Activated CD8-positive, alpha-beta memory T cell treated with anti-CD3 and anti-CD28 coated beads, Interleukin-2, amount 50 U/mL, for 1 hour (primary cell): ENCODE data around the gene LMNTD2.
A peak's percentile ranks its signal among the peaks of the same experiment; 100 is the strongest.
"Not testable (repeated sequence)": the region's sequence is repeated elsewhere in the genome, so short reads cannot be mapped to it uniquely, and the experiment has no call there.

ENCODE experiments used
- DNase-seq: peaks from one replicate; pipeline ENCODE4 v3.0.0-alpha.2; 2020; ENCODE audit errors: extremely low read depth

The LMNTD2 gene

DNA sequence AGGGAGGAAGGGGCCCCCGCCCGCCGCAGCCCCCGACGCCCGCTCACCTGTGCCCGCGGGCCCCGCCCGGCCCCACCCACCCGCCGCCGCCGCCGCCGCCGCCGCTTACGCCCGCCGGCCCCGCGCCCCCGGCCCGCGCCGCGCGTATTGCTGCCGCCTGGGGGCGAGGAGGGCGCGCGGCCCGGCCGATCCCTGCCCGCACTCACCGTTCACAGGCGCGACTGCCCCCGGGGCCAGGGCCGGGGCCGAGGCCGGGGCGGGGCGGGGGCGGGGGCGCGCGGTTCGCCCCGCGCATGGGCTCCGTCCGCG is 25.4 kb downstream of the LMNTD2 start:
- no peak for DNase-seq

GRCh38 chr11:534396-535209 is 25.9 kb downstream of the LMNTD2 start:
- no peak for DNase-seq

DNA sequence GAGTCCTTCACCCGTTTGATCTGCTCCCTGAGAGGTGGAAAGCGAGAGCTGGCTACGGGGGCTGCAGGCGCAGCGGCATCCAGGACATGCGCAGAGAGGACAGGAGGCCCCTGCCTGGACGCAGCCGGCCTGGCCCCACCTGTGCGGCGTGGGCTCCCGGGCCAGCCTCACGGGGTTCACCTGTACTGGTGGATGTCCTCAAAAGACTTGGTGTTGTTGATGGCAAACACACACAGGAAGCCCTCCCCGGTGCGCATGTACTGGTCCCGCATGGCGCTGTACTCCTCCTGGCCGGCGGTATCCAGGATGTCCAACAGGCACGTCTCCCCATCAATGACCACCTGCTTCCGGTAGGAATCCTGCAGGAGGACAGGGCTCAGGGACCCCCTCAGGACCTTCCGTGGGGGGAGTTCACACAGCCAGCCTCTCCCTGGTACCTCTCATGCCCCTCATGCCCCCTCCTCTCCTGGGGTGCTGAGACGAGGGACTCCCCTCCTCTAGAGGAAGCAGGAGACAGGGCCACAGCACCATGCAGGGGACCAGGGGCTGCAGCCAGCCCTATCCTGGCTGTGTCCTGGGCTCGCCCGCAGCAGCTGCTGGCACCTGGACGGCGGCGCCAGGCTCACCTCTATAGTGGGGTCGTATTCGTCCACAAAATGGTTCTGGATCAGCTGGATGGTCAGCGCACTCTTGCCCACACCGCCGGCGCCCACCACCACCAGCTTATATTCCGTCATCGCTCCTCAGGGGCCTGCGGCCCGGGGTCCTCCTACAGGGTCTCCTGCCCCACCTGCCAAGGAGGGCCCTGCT is 26.7 kb downstream of the LMNTD2 start:
- DNase-seq, result no peak

DNA sequence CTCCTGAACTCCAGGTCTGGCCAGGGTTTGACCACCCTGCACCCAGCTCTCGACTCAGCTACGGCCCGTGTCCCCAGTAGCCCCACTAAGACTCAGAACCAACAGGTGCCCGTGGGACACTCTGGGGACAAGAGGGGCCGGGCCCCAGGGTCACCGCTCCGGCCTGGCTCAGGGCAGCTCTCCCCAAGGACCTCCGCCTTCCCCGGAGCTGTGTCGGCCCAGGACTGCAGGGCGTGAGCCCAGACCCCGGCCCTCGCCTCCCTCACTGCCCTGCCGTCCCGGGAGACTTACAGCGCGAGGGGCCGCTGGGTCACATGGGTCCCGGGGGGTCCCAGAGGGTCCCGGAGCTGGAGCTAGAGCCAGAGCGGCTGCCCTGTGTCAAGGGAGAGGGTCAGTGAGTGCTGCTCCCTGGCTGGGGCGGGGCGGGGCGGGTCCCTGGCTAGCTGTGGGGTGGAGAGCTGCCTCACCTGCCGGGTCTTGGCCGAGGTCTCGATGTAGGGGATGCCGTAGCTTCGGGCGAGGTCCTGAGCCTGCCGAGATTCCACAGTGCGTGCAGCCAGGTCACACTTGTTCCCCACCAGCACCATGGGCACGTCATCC is 27.5 kb downstream of the LMNTD2 start:
- DNase-seq, result no peak

GRCh38 chr11:532527-532985 is 28.0 kb downstream of the LMNTD2 start:
- no peak for DNase-seq

GRCh38 chr11:531919-532526 is 28.5 kb downstream of the LMNTD2 start:
- DNase-seq, result no peak

DNA sequence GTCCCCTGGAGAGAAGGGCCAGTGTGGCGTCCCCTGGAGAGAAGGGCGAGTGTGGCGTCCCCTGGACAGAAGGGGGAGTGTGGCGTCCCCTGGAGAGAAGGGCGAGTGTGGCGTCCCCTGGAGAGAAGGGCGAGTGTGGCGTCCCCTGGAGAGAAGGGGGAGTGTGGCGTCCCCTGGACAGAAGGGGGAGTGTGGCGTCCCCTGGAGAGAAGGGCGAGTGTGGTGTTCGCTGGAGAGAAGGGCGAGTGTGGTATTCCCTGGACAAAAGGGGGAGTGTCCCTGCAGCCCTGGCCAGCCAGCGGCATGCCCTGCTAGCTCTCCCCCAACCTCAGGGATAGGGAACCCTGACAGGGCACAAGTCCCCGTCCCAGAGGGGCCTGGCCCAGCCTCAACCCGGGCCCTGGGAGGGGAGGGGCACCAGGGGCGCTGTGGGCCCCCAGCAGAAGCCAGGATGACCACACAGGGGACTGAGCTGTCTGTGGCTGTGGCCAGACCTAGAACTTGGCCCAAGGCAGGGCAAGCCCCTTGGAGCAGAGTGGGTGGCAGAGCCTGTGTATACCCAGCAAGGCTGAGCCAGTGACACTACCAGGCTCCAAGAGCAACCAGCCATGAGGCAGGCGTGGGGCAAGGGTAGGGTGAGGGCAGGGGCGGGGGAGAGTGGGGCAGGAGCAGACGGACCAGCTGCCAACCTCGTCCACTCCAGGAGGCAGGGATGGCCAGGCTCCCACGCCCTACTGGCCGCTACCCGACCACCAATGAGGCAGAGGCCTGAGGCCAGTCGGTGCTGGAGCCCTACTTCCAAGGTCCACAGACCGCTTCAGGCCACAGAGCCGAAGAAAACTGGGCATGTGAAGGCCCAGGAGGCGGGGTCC is 29.3 kb downstream of the LMNTD2 start:
- no peak for DNase-seq

DNA sequence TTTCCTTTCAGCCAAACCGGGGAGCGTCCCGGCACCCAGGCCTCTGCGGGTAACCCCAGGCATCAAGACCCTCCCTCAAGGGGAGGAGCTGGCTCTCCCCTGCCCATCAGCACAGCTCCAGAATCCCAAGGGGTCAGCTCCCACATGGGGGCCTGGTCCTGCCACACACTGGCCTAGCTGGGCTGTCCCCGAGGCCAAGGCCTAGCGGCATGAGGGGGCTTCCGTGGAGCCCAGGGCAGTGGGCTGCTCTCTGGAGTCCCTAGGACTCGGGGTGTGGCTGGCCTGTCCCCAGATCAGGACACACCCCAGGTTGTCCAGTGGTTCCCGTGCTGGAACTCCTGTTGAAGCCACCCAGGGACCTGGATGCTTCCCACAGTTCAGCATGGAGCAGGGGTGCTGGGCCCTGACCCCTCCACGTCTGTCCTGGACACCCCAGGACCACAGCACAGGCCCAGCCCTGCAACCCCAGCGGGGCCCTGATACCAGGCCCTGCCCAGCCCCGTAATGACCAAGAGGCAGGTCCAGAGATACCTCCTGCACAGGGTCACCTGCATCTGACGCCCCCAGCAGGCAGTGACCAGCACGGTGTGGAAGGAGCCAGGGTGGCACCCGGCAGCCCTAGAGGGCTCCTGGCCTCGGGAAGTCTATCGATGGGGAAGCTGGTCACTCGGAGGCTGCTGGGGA is 30.7 kb downstream of the LMNTD2 start:
- no peak for DNase-seq

- DNase-seq, result no peak
Observed at GRCh38 chr11:528815-529727, 31.5 kb downstream of the LMNTD2 start.

- no peak for DNase-seq
Observed at GRCh38 chr11:528166-528814, 32.2 kb downstream of the LMNTD2 start.

- DNase-seq, result no peak
Observed at GRCh38 chr11:526192-526591, 34.3 kb downstream of the LMNTD2 start.

DNA sequence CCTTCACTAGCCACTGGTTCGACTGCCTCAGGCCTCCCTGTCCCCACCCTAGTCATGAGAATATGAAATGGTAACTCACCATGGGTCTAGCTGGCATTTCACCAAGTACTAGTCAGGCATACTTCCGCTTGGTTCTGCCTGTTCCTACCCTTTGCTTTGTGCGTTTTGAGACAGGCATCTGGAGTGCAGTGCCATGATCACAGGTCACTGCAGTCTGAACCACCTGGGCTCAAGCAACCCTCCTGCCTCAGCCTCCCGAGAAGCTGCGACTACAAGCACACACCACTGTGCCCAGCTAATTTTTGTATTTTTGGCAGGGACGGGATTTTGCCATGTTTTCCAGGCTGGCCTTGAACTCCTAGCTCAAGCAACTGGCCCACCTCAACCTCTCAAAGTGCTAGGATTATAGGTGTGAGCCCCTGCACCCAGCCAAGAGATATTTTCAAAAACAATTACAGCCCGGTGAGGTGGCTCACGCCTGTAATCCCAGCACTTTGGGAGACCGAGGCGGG is 39.3 kb downstream of the LMNTD2 start:
- DNase-seq, result no peak

DNA sequence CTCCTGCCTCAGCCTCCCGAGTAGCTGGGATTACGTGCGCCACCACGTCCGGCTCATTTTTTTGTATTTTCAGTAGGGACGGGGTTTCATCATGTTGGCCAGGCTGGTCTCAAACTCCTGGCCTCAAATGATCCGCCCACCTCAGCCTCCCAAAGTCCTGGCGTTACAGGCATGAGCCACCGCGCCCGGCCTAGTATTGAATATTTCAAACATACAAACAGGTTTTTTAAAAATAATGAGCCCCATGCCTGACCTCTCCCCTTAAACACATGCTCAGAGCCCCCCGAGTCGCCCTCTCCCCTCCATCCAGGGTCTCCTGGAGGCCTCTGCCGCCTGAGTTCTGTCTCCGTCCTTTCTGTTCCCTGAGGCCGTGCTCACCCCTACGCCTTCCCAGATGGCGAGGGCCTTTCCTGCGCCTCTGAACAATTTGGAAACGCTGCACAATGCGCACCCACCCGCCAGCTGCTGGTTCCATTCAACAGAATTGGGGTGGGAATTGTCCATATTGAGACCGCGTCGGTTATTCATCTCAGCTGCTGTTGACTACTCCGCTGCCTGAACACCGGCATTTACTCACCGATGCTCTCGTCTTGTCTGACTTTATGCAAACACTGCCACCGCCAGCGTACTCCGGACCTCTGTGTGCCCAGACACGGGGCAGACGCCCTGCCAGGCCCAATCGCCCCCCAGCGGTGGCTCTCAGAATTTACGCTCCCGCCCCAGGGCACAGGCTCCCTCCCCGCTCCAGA is 39.9 kb downstream of the LMNTD2 start:
- no peak for DNase-seq

- peak; percentile 73 for DNase-seq
Observed at GRCh38 chr11:518463-519202, 41.9 kb downstream of the LMNTD2 start.

DNA sequence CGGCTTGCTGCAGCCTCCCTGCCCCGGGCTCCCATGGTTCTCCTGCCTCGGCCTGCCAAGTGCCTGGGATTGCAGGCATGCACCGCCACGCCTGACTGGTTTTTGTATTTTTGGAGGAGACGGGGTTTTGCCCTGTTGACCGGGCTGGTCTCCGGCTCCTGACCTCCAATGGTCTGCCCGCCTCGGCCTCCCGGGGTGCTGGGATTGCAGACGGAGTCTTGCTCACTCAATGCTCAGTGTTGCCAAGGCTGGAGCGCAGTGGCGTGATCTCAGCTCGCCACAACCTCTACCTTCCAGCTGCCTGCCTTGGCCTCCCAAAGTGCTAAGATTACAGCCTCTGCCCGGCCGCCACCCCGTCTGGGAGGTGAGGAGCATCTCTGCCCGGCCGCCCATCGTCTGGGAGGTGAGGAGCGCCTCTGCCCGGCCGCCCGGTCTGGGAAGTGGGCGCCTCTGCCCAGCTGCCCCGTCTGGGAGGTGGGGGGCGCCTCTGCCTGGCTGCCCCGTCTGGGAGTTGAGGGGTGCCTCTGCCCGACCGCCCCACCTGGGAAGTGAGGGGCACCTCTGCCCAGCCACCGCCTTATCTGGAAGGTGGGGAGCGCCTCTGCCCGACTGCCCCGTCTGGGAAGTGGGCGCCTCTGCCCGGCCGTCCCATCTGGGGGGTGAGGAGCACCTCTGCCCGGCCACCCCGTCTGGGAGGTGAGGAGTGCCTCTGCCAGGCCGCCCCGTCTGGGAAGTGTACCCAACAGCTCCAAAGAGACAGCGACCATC is 43.4 kb downstream of the LMNTD2 start:
- DNase-seq, result not testable (repeated sequence)

- DNase-seq, result no peak
Observed at GRCh38 chr11:516400-516799, 44.1 kb downstream of the LMNTD2 start.

DNA sequence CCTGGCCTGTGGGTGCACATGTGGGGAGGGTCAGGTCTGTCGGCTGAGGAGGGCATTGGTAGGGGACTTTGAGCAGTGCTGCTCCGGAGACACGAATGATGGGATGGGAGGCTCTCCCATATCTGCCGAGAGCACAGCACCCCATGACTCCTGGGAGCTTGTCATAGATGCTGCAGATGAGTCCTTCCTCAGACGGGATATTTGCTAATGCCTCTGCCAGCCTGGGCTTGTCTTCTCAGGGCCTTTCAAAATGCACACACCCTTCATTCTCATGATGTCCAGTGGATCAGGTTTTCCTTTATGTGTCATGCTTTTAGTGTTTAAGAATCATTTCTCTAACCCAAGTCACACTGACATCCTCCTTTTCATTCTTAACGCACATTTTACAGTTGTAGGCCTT is 45.4 kb downstream of the LMNTD2 start:
- DNase-seq, result no peak
